ENCODE data around the gene RANBP3.
A peak's percentile ranks its signal among the peaks of the same experiment; 100 is the strongest.

Gene RANBP3

GRCh38 chr19:5959260-5960004, 18.5 kb downstream of the RANBP3 start:
- H3K4me3 Mint-ChIP-seq: no peak overlapping the region
- no peaks in the 10 kb centered on the region for H3K27me3 Mint-ChIP-seq (ENCODE audit: low read depth, poor library complexity)
- no peak for DNase-seq
- H3K4me1 Mint-ChIP-seq: peaks cover 89% of the 10 kb centered on the region
- H3K36me3 Mint-ChIP-seq (ENCODE audit: low read depth): no peaks in the 10 kb centered on the region
- no peak overlapping the region for H3K27ac Mint-ChIP-seq
- TF ChIP-seq CTCF (IDR thresholded peaks at IDR 0.05): no peak
- no peaks in the 10 kb centered on the region for H3K9me3 Mint-ChIP-seq

GRCh38 chr19:5958851-5959122, 19.2 kb downstream of the RANBP3 start:
- H3K27ac Mint-ChIP-seq: no peak overlapping the region
- H3K4me1 Mint-ChIP-seq: peaks cover 90% of the 10 kb centered on the region
- no peak overlapping the region for H3K4me3 Mint-ChIP-seq

GRCh38 chr19:5958074-5958850, 19.7 kb downstream of the RANBP3 start:
- Mint-ChIP-seq H3K27ac (peak overlapping the region; percentile 93), H3K9me3 (no peaks in the 10 kb centered on the region), H3K27me3 (ENCODE audit: low read depth, poor library complexity) (no peaks in the 10 kb centered on the region), H3K4me3 (no peak overlapping the region), H3K4me1 (peaks cover 95% of the 10 kb centered on the region), H3K36me3 (ENCODE audit: low read depth) (no peaks in the 10 kb centered on the region)
- DNase-seq: no peak
- no peak for TF ChIP-seq CTCF (IDR thresholded peaks at IDR 0.05)

More at GRCh38 chr19:5958851-5959122, 19.2 kb downstream of the RANBP3 start:
- Mint-ChIP-seq H3K36me3 (ENCODE audit: low read depth) (no peaks in the 10 kb centered on the region), H3K27me3 (ENCODE audit: low read depth, poor library complexity) (no peaks in the 10 kb centered on the region), H3K9me3 (no peaks in the 10 kb centered on the region)
- DNase-seq: no peak
- TF ChIP-seq CTCF (IDR thresholded peaks at IDR 0.05): no peak

GRCh38 chr19:5957170-5957569, 20.8 kb downstream of the RANBP3 start:
- Mint-ChIP-seq H3K27me3 (ENCODE audit: low read depth, poor library complexity) (no peaks in the 10 kb centered on the region), H3K4me3 (peak overlapping the region; percentile 26), H3K9me3 (no peaks in the 10 kb centered on the region), H3K27ac (peak overlapping the region; percentile 96), H3K36me3 (ENCODE audit: low read depth) (no peaks in the 10 kb centered on the region), H3K4me1 (peaks cover 95% of the 10 kb centered on the region)
- no peak for DNase-seq
- no peak for TF ChIP-seq CTCF (IDR thresholded peaks at IDR 0.05)

GRCh38 chr19:5956728-5957127, 21.2 kb downstream of the RANBP3 start:
- no peaks in the 10 kb centered on the region for H3K9me3 Mint-ChIP-seq
- no peak for TF ChIP-seq CTCF (IDR thresholded peaks at IDR 0.05)
- H3K36me3 Mint-ChIP-seq (ENCODE audit: low read depth): no peaks in the 10 kb centered on the region
- H3K4me1 Mint-ChIP-seq: peaks cover 95% of the 10 kb centered on the region
- peak overlapping the region; percentile 61 for H3K27ac Mint-ChIP-seq
- no peaks in the 10 kb centered on the region for H3K27me3 Mint-ChIP-seq (ENCODE audit: low read depth, poor library complexity)
- peak overlapping the region; percentile 18 for H3K4me3 Mint-ChIP-seq
- DNase-seq: no peak

Data from nephron progenitor cell (in vitro differentiated cells).